ENCODE data around the gene ACKR2. TPM values are rescaled to one million over a fixed set of nuclear protein-coding genes. Genes with fewer than 3 reads are reported as not detected.

ACKR2 gene
- total RNA-seq, 1 experiment from 2014 or later = 0.61 TPM

DNA sequence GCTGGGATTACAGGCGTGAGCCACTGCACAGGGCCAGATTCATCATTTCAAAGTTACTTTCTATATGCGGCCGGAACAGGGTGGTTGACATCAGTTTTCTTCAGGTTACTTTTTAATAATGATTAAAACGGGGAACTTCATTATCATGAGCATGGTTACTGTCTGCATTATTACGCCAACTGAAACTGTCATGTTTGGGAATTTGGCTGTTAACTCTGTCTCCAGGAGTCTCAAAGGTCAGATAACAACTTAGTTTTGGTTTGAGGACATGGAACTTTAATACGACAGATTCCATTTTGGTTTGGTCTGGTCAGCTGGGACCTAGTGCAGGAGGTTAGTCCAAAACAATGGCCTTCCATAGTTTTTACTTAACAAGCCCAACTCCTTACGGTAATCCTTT is 57.9 kb downstream of the ACKR2 start:
- H3K27ac Mint-ChIP-seq (ENCODE audit: low read depth, unreplicated experiment) = no peak overlapping the region
- peaks cover 7% of the 10 kb centered on the region for H3K27me3 Mint-ChIP-seq (ENCODE audit: insufficient read depth, unreplicated experiment)
- TF ChIP-seq, protein P1, sequence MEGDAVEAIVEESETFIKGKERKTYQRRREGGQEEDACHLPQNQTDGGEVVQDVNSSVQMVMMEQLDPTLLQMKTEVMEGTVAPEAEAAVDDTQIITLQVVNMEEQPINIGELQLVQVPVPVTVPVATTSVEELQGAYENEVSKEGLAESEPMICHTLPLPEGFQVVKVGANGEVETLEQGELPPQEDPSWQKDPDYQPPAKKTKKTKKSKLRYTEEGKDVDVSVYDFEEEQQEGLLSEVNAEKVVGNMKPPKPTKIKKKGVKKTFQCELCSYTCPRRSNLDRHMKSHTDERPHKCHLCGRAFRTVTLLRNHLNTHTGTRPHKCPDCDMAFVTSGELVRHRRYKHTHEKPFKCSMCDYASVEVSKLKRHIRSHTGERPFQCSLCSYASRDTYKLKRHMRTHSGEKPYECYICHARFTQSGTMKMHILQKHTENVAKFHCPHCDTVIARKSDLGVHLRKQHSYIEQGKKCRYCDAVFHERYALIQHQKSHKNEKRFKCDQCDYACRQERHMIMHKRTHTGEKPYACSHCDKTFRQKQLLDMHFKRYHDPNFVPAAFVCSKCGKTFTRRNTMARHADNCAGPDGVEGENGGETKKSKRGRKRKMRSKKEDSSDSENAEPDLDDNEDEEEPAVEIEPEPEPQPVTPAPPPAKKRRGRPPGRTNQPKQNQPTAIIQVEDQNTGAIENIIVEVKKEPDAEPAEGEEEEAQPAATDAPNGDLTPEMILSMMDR (IDR thresholded peaks at IDR 0.05; ENCODE audit: unreplicated experiment) = no peak
- BruUV-seq (replicated peaks) = no TSS peak
- intact Hi-C loops (cut with micrococcal nuclease) = no loop called here
- H3K4me3 Mint-ChIP-seq (ENCODE audit: unreplicated experiment) = no peak overlapping the region
- H3K36me3 Mint-ChIP-seq (ENCODE audit: insufficient read depth, unreplicated experiment) = no peaks in the 10 kb centered on the region
- ChIA-PET POLR2A (interaction anchor here (0.7 kb wide), 1 partner anchor 643 kb away, joined by 4 read pairs; no protein-coding TSS in a partner anchor), CTCF (no interaction called here)
- no peaks in the 10 kb centered on the region for H3K9me3 Mint-ChIP-seq (ENCODE audit: unreplicated experiment)
- peaks cover under 1% of the 10 kb centered on the region for H3K4me1 Mint-ChIP-seq (ENCODE audit: insufficient read depth, unreplicated experiment)
- DNase-seq (ENCODE audit: unreplicated experiment) = no peak

DNA sequence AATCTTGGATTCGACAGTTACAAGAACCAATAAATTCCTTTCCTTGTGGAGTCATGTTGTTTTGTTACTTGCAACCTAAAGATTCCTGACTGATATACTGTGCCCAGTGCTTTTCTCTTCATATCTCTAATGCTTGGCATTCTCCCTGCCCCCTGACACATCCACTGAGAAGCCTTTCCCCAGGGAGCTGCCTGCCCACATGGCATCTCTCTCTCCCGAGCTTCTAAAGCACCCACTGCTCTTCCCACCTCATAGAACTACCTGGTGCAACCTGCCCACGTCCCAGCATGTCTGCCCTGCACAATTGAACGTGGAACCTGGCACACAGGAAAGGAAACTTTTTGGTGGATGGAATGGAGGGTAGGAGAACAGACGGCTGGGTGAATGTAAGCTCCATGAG is 59.6 kb downstream of the ACKR2 start:
- no peaks in the 10 kb centered on the region for H3K9me3 Mint-ChIP-seq (ENCODE audit: unreplicated experiment)
- H3K27ac Mint-ChIP-seq (ENCODE audit: low read depth, unreplicated experiment) = no peak overlapping the region
- POLR2A ChIA-PET = interaction anchor here (0.6 to 0.7 kb wide), 2 partner anchors 10 to 787 kb away, joined by 3 read pairs; no protein-coding TSS in a partner anchor
- peaks cover 17% of the 10 kb centered on the region for H3K27me3 Mint-ChIP-seq (ENCODE audit: insufficient read depth, unreplicated experiment)
- H3K4me3 Mint-ChIP-seq (ENCODE audit: unreplicated experiment) = no peak overlapping the region
- peaks cover 7% of the 10 kb centered on the region for H3K4me1 Mint-ChIP-seq (ENCODE audit: insufficient read depth, unreplicated experiment)
- no peaks in the 10 kb centered on the region for H3K36me3 Mint-ChIP-seq (ENCODE audit: insufficient read depth, unreplicated experiment)
- TF ChIP-seq, protein P1 (IDR thresholded peaks at IDR 0.05; ENCODE audit: unreplicated experiment) = no peak
- BruUV-seq (replicated peaks) = no TSS peak
- DNase-seq (ENCODE audit: unreplicated experiment) = no peak
- CTCF ChIA-PET = interaction anchor here (0.6 to 0.8 kb wide), 3 partner anchors 8 to 320 kb away, joined by 3 read pairs; no protein-coding TSS in a partner anchor
- intact Hi-C loops (cut with micrococcal nuclease) = no loop called here

DNA sequence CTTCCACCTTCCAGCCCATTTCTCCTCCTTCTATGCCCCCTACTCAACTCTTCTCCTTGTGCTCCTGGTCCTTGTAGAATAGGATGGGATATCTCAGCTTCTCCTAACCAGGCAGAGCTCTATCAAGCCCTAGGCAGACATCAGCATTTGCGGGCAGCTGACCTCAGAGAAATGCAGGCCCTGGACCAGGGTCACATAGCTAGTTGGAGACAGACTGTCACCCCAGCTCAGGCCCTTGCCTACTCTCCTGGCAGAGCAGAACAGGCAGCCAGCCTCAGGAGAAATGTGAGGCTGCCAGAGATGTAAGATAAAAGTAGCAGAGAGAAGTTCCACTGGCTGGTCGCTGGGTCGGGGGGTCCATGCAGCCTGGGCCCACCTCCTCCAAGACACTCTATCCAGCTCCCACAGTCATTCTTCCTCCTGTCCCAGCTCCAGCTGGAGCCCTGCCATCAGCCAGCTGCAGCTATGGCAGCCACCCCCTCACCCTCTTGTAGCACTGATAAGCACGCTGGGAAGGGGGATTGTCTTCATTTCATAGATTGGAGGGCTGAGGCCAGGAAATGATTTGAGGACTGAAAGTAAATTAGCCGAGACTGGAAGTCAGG is 62.4 kb downstream of the ACKR2 start:
- ChIA-PET CTCF (interaction anchor here (0.6 to 2.3 kb wide), 5 partner anchors 10 to 755 kb away, joined by 3 to 10 read pairs (median 3); no protein-coding TSS in a partner anchor), POLR2A (interaction anchor here (0.7 kb wide), 1 partner anchor 10 kb away, joined by 4 read pairs; no protein-coding TSS in a partner anchor)
- BruUV-seq (replicated peaks) = no TSS peak

DNA sequence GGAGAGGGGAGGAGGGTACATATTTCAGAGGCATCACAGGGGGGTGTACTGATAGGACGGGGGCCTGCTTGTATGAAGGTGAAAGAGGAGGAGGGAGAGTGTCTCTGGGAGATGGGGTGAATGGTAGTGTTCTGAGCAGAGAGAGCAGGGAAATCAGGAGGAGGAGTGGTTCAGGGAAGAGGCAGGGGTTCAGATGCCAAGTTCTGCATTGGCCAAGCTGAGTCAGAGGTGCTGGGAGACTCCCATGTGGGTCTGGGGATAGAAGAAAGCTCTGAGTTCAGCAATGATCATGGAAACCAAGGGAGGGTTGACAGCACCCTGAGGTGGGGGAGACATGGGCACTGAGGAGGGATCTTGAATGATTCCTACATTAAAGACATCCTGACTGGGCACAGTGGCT is 63.5 kb downstream of the ACKR2 start:
- TF ChIP-seq, protein P1 (IDR thresholded peaks at IDR 0.05; ENCODE audit: unreplicated experiment) = no peak
- intact Hi-C loops (cut with micrococcal nuclease) = no loop called here
- Mint-ChIP-seq H3K27ac (ENCODE audit: low read depth, unreplicated experiment) (no peak overlapping the region), H3K4me1 (ENCODE audit: insufficient read depth, unreplicated experiment) (peaks cover 7% of the 10 kb centered on the region), H3K36me3 (ENCODE audit: insufficient read depth, unreplicated experiment) (no peaks in the 10 kb centered on the region), H3K27me3 (ENCODE audit: insufficient read depth, unreplicated experiment) (peaks cover 23% of the 10 kb centered on the region), H3K9me3 (ENCODE audit: unreplicated experiment) (no peaks in the 10 kb centered on the region), H3K4me3 (ENCODE audit: unreplicated experiment) (no peak overlapping the region)
- POLR2A ChIA-PET = no interaction called here
- CTCF ChIA-PET = interaction anchor here (1.1 to 2.3 kb wide), 3 partner anchors 9 to 332 kb away, joined by 3 to 10 read pairs (median 3); no protein-coding TSS in a partner anchor
- no TSS peak for BruUV-seq (replicated peaks)
- DNase-seq (ENCODE audit: unreplicated experiment) = peak; percentile 6

More for the DNA sequence above, 62.4 kb downstream of the ACKR2 start:
- Mint-ChIP-seq H3K9me3 (ENCODE audit: unreplicated experiment) (no peaks in the 10 kb centered on the region), H3K4me1 (ENCODE audit: insufficient read depth, unreplicated experiment) (peaks cover 7% of the 10 kb centered on the region), H3K27ac (ENCODE audit: low read depth, unreplicated experiment) (no peak overlapping the region), H3K27me3 (ENCODE audit: insufficient read depth, unreplicated experiment) (peaks cover 23% of the 10 kb centered on the region), H3K4me3 (ENCODE audit: unreplicated experiment) (no peak overlapping the region), H3K36me3 (ENCODE audit: insufficient read depth, unreplicated experiment) (no peaks in the 10 kb centered on the region)
- TF ChIP-seq, protein P1 (IDR thresholded peaks at IDR 0.05; ENCODE audit: unreplicated experiment) = no peak
- DNase-seq (ENCODE audit: unreplicated experiment) = no peak
- intact Hi-C loops (cut with micrococcal nuclease) = no loop called here

Measured in MCF 10A (cell line).